GM18858 (cell line): Measurements from ENCODE around the gene ARMC2.

Source experiments
- ATAC-seq: cut with Tn5 transposase; IDR thresholded peaks from one replicate; pipeline ENCODE4 v1.9.1; 2021; ENCODE audit not compliant: unreplicated experiment

ARMC2 gene

GRCh38 chr6:109009236-109009961 lies 161.2 kb downstream of the ARMC2 start:
- ATAC-seq: peak; percentile 83

GRCh38 chr6:109009962-109010704 lies 161.9 kb downstream of the ARMC2 start:
- ATAC-seq: no peak

- ATAC-seq: no peak
Observed at GRCh38 chr6:109010705-109011102, 162.5 kb downstream of the ARMC2 start.

- no peak for ATAC-seq
Observed at GRCh38 chr6:109013656-109014305, 165.6 kb downstream of the ARMC2 start.

GRCh38 chr6:109014606-109015005 lies 166.4 kb downstream of the ARMC2 start:
- no peak for ATAC-seq

- no peak for ATAC-seq
Observed at GRCh38 chr6:109015176-109015575, 167.0 kb downstream of the ARMC2 start.

- no peak for ATAC-seq
Observed at GRCh38 chr6:109019911-109020310, 171.7 kb downstream of the ARMC2 start.

GRCh38 chr6:109021870-109022269 lies 173.6 kb downstream of the ARMC2 start:
- ATAC-seq: no peak

- ATAC-seq: no peak
Observed at GRCh38 chr6:109023356-109023925, 175.2 kb downstream of the ARMC2 start.
